ENCODE measurements around the gene EIF3L. TPM values are rescaled to one million over a fixed set of nuclear protein-coding genes. Genes with fewer than 3 reads are reported as not detected.

The EIF3L gene
- polyA plus RNA-seq, 3 donors: 209 to 503 (median 246) TPM

- Histone ChIP-seq H3K27ac (ENCODE audit: low read depth in 1 of 2, low read length in 2 of 2) (peak overlapping the region in 1 of 2 donors; percentile 18), H3K4me1 (ENCODE audit: control insufficient read depth in 1 of 2, insufficient read depth in 2 of 2, low read length in 2 of 2) (peaks cover 60 to 70% of the 10 kb centered on the region in 2 donors), H3K9me3 (replicated peaks in 1 of 2; ENCODE audit: control insufficient read depth in 1 of 2, insufficient read depth in 1 of 2, low read length in 2 of 2) (peaks cover 0 to 5% of the 10 kb centered on the region in 2 donors), H3K4me2 (replicated peaks; ENCODE audit: extremely low read depth, low read length, poor library complexity, severe bottlenecking) (peak overlapping the region; percentile 89), H3K9ac (ENCODE audit: insufficient read depth, low read length, poor library complexity, severe bottlenecking) (peak overlapping the region; percentile 74), H3K79me2 (ENCODE audit: insufficient read depth, low read length) (peaks cover 11% of the 10 kb centered on the region), H3K4me3 (replicated peaks in 1 of 3; ENCODE audit: low read depth in 2 of 3, low read length in 3 of 3) (peak overlapping the region; percentile 42 to 75 (median 59)), H3K36me3 (replicated peaks in 1 of 2; ENCODE audit: control insufficient read depth in 1 of 2, insufficient read depth in 2 of 2, low read length in 2 of 2) (no peaks in the 10 kb centered on the region), H3K27me3 (ENCODE audit: control insufficient read depth in 2 of 2, insufficient read depth in 2 of 2, low read length in 2 of 2) (peaks cover 27 to 63% of the 10 kb centered on the region in 2 donors), H4K20me1 (ENCODE audit: insufficient read depth, low read length) (peaks cover 13% of the 10 kb centered on the region), H2AFZ (ENCODE audit: insufficient read depth, low read depth, low read length, poor library complexity, severe bottlenecking) (peak overlapping the region; percentile 92)
- peaks cover 8 to 16% of the 10 kb centered on the region in 2 donors for H3K36me3 Mint-ChIP-seq
- H3K4me1 Mint-ChIP-seq: peaks cover 54% of the 10 kb centered on the region
- peaks cover 59 to 74% (median 60%) of the 10 kb centered on the region in 3 donors for H3K27me3 Mint-ChIP-seq (ENCODE audit: low read depth in 3 of 3)
- peak overlapping the region in 6 of 7 donors; percentile 45 to 90 (median 68) for H3K27ac Mint-ChIP-seq
- TF ChIP-seq CTCF (IDR thresholded peaks at IDR 0.05): no peak
- WGBS (ENCODE audit: insufficient coverage): 21% methylated on average over 9 of the region's 10 CpGs
- H3K4me3 Mint-ChIP-seq: peak overlapping the region; percentile 87 to 96
- peaks cover 0 to 17% (median 7%) of the 10 kb centered on the region in 7 donors for H3K9me3 Mint-ChIP-seq
- no peak for DNase-seq
- intact Hi-C loops (cut with micrococcal nuclease): loop anchor here in 1 of 2 donors (10.0 kb wide), 1 partner anchor 121 kb away; the partner anchor contains the start of gene NOL12
These were observed 43.4 kb upstream of the EIF3L start for GRCh38 chr22:37805810-37806277.

DNA sequence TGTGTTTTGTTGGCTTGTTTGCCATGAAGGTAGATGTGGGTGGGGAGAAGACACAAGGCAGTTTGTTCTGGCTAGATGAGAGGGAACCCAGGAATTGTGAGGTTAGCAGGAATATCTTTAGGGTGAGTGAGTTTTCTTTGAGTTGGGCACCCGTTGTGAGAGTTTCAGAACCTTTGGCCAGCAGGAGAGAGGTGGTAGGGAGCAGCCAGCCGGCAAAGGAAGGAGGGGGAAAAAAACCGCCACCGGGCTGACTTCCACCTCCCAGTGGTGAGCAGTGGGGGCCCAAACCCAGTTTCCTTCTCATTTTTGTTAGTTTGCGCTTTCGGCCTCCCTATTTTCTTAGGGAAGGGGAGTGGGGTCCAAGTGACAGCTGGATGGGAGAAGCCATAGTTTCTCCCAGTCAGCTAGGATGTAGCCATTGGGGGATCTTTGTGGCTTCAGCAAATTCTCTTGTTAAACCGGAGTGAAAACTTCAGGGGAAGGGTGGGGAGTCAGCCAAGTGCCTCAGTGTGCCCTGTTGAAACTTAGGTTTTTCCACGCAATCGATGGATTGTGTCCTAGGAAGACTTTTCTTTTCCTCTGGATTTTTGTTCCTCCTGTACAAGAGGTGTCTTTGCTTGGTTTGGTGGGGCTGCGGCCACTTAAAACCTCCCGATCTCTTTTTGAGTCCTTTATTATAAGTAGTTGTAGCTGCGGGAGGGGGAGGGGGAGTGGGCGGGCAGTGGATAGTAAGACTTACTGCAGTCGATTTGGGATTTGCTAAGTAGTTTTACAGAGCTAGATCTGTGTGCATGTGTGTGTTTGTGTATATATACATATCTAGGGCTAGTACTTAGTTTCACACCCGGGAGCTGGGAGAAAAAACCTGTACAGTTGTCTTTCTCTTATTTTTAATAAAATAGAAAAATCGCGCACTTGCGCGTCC, 42.5 kb upstream of the EIF3L start:
- Mint-ChIP-seq H3K4me1 (peaks cover 54% of the 10 kb centered on the region), H3K27me3 (ENCODE audit: low read depth in 3 of 3) (peaks cover 54 to 71% (median 56%) of the 10 kb centered on the region in 3 donors), H3K36me3 (peaks cover 8 to 16% of the 10 kb centered on the region in 2 donors), H3K4me3 (peak overlapping the region; percentile 87 to 96), H3K9me3 (peaks cover 0 to 17% (median 7%) of the 10 kb centered on the region in 7 donors), H3K27ac (peak overlapping the region in 4 of 7 donors; percentile 38 to 90 (median 50))
- peak in 1 of 3 donors; percentile 26 for DNase-seq
- H2AFZ ChIP-seq (ENCODE audit: insufficient read depth, low read depth, low read length, poor library complexity, severe bottlenecking): no peak overlapping the region
- peak overlapping the region; percentile 89 for H3K4me2 ChIP-seq (replicated peaks; ENCODE audit: extremely low read depth, low read length, poor library complexity, severe bottlenecking)
- no peak for TF ChIP-seq CTCF (IDR thresholded peaks at IDR 0.05)
- H3K36me3 ChIP-seq (replicated peaks in 1 of 2; ENCODE audit: control insufficient read depth in 1 of 2, insufficient read depth in 2 of 2, low read length in 2 of 2): no peaks in the 10 kb centered on the region
- no peak overlapping the region for H3K27ac ChIP-seq (ENCODE audit: low read depth in 1 of 2, low read length in 2 of 2)
- no peak overlapping the region for H3K9ac ChIP-seq (ENCODE audit: insufficient read depth, low read length, poor library complexity, severe bottlenecking)
- intact Hi-C loops (cut with micrococcal nuclease): loop anchor here in 1 of 2 donors (10.0 kb wide), 1 partner anchor 122 kb away; the partner anchor contains the start of gene NOL12
- H4K20me1 ChIP-seq (ENCODE audit: insufficient read depth, low read length): peaks cover 13% of the 10 kb centered on the region
- H3K9me3 ChIP-seq (replicated peaks in 1 of 2; ENCODE audit: control insufficient read depth in 1 of 2, insufficient read depth in 1 of 2, low read length in 2 of 2): peaks cover 0 to 5% of the 10 kb centered on the region in 2 donors
- 0% methylated on average over 2 of the region's 19 CpGs for WGBS (ENCODE audit: insufficient coverage)
- H3K79me2 ChIP-seq (ENCODE audit: insufficient read depth, low read length): peaks cover 11% of the 10 kb centered on the region
- H3K27me3 ChIP-seq (ENCODE audit: control insufficient read depth in 2 of 2, insufficient read depth in 2 of 2, low read length in 2 of 2): peaks cover 27 to 59% of the 10 kb centered on the region in 2 donors
- peaks cover 60 to 70% of the 10 kb centered on the region in 2 donors for H3K4me1 ChIP-seq (ENCODE audit: control insufficient read depth in 1 of 2, insufficient read depth in 2 of 2, low read length in 2 of 2)
- peak overlapping the region; percentile 42 to 75 (median 59) for H3K4me3 ChIP-seq (replicated peaks in 1 of 3; ENCODE audit: low read depth in 2 of 3, low read length in 3 of 3)
